NCI-H2171 treated with DMSO at 0.1 percent for 48 hours (cell line): ENCODE data around the gene RPL7L1.
"Not testable (repeated sequence)": the region's sequence is repeated elsewhere in the genome, so short reads cannot be mapped to it uniquely, and the experiment has no call there.

Experiments
- DNase-seq: peaks from one replicate; lab custom pipeline; 2025; lab: John Stamatoyannopoulos, UW

Gene RPL7L1

DNA sequence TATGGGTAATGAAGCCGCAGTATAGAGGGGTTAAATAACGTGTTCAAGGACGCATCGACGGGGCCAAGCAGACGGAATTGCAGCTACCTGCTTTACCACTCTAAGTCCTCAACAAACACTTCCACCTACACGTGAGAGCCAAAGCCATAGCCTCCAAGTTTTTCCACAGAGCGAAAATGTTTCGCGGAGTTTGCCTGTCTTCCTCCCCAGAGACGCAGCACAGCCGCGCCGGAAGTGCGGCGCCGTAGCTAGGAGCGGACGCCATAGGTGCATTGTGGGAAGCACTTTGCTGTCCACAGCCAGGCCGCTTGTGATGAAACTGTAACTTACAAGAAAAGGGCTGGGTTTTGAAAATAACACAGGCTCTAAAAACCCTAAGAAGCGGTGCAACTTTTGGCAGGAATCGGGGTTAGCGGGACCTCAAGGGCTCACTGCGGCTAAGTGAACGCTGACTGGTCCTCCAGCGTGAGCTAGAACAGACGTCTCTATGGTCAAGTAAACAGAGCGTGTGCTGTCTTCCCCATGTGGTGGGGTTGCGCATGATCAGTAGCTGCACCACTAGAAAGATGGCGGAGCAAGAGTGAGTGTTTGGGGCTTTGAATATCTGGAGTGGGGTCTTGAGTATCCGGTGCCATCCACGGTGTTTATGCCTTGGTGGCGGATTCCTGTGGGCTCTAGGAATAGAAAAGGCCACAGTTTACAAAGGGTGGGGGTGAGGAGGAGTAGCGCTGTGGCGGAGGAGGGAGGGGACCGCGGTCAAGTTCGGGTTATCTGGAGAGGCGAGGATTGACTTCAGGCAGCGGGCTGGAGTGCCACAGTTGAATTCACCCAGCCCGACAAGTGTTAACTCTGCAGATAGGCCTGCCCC is at the start of gene RPL7L1:
Gene RPL7L1, plus strand, starts transcription at position 245 of the 868 bp plus-strand sequence. Its CDS starts 295 bp downstream, at position 540.
- peak; percentile 98 for DNase-seq

- no peak for DNase-seq
Observed at GRCh38 chr6:42831237-42831636, 48.2 kb upstream of the RPL7L1 start.

DNA sequence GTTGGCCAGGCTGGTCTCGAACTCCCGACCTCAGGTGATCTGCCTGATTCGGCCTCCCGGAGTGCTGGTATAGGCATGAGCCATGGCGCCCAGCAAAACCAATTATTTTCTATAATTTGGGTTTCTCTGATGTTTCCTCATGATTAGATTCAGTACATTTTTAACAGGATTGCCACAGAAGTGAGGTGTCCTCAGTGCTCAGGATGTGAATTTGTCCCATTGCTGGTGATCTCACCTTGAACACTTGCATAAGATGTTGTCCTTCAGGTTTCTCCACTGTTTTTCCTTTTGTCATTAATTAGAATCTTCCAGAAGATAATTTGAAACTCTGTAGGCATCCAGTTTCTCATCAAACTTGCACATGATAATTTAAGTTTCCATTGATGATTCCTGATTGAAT is 45.4 kb upstream of the RPL7L1 start:
- no peak for DNase-seq

- no peak for DNase-seq
Observed at GRCh38 chr6:42841844-42842584, 37.4 kb upstream of the RPL7L1 start.

DNA sequence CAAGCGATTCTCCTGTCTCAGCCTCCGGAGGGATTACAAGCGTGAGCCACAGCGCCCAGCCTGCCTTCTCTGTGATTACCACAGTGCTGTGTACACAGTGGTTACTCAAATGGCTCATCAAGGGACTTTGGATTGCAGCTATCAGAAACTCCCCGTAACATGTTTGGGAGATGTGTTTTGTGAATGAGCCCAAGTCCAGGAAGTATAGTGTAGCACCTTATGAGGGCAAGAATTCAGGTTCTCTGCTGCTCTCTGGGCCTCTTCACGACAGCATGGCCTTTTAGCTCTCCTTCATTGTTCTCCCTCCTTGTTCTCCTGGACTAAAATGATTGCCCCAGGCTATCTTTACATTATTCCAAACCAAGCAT is 34.1 kb upstream of the RPL7L1 start:
- DNase-seq, result peak; percentile 37

- no peak for DNase-seq
Observed at GRCh38 chr6:42846505-42846904, 32.9 kb upstream of the RPL7L1 start.

DNA sequence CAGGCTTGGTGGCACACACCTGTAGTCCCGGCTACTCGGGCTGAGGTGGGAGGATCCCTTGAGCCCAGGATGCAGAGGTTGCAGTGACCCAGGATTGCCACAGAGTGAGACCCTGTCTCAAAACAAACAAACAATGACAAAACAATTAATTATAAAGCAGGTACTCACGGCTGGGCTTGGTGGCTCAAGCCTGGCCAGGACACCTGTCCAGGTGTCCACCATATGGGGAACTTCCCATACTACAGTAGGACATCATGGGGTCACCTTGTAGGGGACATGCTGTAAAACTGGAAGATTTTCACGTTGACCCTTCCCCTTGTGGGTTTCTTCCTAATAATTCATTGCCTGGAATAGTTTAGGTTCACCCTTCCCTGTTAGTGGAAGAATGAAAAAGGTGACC is 30.7 kb upstream of the RPL7L1 start:
- DNase-seq, result no peak

DNA sequence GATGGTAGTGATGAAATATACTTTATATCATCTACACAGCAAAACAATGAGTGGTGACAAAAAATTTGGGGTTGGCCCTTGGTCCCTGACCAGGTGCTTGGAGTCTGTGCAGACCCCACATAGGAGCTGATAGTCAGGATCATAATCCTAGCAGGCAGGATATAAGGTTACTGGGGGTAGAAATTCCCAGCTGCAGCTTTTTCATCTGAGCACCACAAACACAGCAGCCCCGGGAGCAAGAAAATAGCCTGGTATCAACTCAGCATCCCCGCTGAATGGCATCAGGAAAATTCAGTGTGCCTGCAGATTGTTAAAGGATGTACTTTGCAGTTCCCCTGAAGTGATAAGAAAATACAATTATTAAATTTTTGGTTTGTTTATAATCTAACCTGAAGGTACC is 27.8 kb upstream of the RPL7L1 start:
- peak; percentile 53 for DNase-seq

GRCh38 chr6:42860036-42860435 is 19.4 kb upstream of the RPL7L1 start:
- no peak for DNase-seq

DNA sequence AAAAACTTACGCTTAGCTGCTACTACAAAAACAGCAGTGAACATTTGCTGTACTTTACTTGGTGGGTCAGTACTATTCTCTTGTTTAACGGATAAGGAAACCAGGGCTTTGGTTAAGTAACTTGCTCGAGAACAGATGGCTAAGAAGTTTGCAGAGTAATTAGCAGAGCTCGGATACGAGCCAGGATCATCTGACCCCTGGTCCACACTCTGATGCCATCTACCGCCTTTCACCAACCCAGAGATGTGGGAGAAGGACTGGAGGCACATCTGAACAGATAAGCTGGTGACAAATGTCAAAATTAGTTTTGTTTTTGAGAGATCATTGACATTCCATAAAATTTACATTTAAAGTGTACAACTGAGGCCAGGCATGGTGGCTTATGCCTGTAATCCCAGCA is 18.9 kb upstream of the RPL7L1 start:
- no peak for DNase-seq

GRCh38 chr6:42864602-42865001 is 14.8 kb upstream of the RPL7L1 start:
- DNase-seq, result no peak

DNA sequence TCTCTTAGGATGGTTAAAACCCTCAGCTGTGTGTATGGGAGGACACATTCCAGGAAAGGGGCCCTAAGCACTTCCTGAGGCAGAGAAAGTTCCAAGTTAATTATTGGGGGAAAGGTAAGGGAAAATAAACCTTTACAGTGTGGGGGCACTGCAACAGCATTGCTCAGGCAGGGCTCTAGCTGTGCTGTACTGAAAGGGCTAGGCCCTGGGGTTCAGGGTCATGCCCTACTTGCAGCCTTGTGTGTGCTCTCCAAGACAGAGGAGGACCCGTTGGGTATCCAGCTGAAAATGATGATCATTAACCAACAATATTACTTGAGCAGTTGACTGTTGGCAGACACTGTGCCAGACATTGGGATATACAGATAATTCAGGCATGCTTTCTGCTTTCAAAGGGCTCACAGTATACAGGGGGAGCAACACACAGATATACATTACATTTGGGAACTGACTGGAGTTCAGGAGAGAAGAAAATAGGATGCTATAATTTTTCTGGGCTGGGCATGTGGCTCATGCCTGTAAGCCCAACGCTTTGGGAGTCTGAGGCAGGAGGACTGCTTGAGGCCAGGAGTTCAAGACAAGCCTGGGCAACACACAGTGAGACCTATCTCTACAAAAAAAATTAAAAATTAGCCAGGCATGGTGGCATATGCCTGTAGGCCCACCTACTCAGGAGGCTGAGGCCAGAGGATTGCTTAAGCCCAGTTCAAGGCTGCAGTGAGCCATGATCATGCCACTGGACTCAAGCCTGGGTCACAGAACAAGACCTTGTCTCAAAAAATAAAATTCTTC is 9.1 kb upstream of the RPL7L1 start:
- DNase-seq, result no peak

DNA sequence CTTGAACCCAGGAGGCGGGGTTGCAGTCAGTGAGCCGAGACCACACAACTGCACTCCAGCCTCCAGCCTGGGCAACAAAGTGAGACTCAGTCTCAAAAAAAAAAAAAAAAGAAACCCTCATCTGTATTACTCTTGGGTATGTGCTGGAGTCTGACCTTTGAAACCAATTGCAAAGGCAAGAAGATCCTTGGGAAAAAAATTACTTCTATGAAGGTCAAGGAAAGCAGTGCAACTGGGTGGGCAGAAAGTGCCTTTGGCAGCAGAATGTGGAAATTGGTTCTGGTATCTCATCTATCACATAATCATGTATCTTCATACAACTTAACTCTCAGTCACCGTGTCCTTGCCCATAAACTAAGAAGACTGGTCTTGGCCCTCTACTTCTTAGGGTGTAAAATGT is 7.7 kb upstream of the RPL7L1 start:
- DNase-seq, result no peak

- no peak for DNase-seq
Observed at GRCh38 chr6:42873313-42873712, 6.1 kb upstream of the RPL7L1 start.

- DNase-seq, result no peak
Observed at GRCh38 chr6:42877695-42878094, 1.7 kb upstream of the RPL7L1 start.

- not testable (repeated sequence) for DNase-seq
Observed at GRCh38 chr6:42880240-42880817, 913 bp downstream of the RPL7L1 start.

GRCh38 chr6:42880871-42881270 is 1.5 kb downstream of the RPL7L1 start:
- DNase-seq, result not testable (repeated sequence)

DNA sequence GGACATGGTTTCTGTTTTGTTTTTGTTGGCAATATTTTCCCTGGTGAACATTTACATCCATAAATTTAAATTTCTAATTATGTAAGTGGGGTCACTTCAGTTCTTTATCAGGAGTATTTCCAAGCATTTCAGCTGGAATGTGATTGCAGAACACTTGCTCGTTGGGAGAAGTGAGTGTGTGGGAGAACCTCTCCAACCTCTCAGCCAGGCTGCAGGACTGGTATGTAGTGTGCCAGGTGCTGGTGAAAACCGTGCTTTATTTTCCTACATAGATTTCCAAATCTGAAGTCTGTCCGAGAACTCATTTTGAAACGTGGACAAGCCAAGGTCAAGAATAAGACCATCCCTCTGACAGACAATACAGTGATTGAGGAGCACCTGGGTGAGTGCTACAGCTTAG is 6.3 kb downstream of the RPL7L1 start:
- no peak for DNase-seq

GRCh38 chr6:42888201-42888600 is 8.8 kb downstream of the RPL7L1 start:
- DNase-seq, result not testable (repeated sequence)

GRCh38 chr6:42889815-42890214 is 10.4 kb downstream of the RPL7L1 start:
- DNase-seq, result peak; percentile 38

- DNase-seq, result peak; percentile 84
Observed at GRCh38 chr6:42890311-42891198, 11.1 kb downstream of the RPL7L1 start.
